ENCODE data around the gene ALDH1A3.

- TF ChIP-seq EZH2 (IDR thresholded peaks at IDR 0.05) (no peak), POLR2AphosphoS5 (IDR thresholded peaks at IDR 0.05; ENCODE audit: borderline replicate concordance, low read depth, low read length) (no peak)
Observed at GRCh38 chr15:100893964-100894295, 14.3 kb downstream of the ALDH1A3 start.
